Right lobe of liver (tissue), 6 donors: Measurements from ENCODE around the gene RTKN2. TPM values are rescaled to one million over a fixed set of nuclear protein-coding genes. Genes with fewer than 3 reads are reported as not detected.

Experiments
- ATAC-seq, 4 donors: fragments of 200-7000 bp; cut with Tn5 transposase; one replicate each; pipeline ENCODE4 v1.9.1; 2020; ENCODE audit warnings: mild to moderate bottlenecking in 4 of 4, moderate library complexity in 4 of 4
- DNase-seq, 3 donors: peaks; one replicate each; pipeline ENCODE4 v3.0.0-alpha.2; 2020
- H3K27ac ChIP-seq, 3 donors: fragments of 200-600 bp; one replicate each; pipeline ENCODE4 v1.8.0; 2022
- H3K27me3 ChIP-seq, 2 donors: fragments of 200-600 bp; one replicate each; pipeline ENCODE4 v1.8.0; 2022
- H3K36me3 ChIP-seq, 4 donors: fragments of 200-600 bp; sonication (generic) in 1 of 4; one replicate each; pipeline versions ENCODE4 v1.5.1 to v1.8.0; 2017 to 2022; ENCODE audit warnings: control low read depth in 1 of 4
- H3K4me1 ChIP-seq, 4 donors: fragments of 200-600 bp; sonication (generic) in 1 of 4; one replicate each; pipeline versions ENCODE4 v1.5.1 to v1.8.0; 2017 to 2022; ENCODE audit warnings: control low read depth in 1 of 4
- H3K4me3 ChIP-seq, 3 donors: fragments of 200-600 bp; one replicate each; pipeline ENCODE4 v1.8.0; 2022
- H3K9me3 ChIP-seq, 4 donors: fragments of 200-600 bp; sonication (generic) in 1 of 4; one replicate each; pipeline versions ENCODE4 v1.5.1 to v1.8.0; 2017 to 2022; ENCODE audit warnings: control low read depth in 1 of 4
- POLR2A ChIP-seq: fragments of 450-650 bp; IDR thresholded peaks from one replicate; pipeline ENCODE4 v1.6.1; 2017; ENCODE audit warnings: antibody characterized with exemption, mild to moderate bottlenecking
- WGBS: methylation state at CpG from one replicate; pipeline ENCODE4 v1.1.6; 2018; ENCODE audit warnings: low coverage, low lambda C conversion rate; ENCODE audit not compliant: insufficient coverage; ENCODE audit errors: missing lambda C conversion rate; 5-methylcytosine and 5-hydroxymethylcytosine counted together
- intact Hi-C, 2 donors: fragments of 100-400 bp; cut with DNase I; formaldehyde crosslinking; loops; one replicate each; pipeline versions ENCODE4 v1.11.2 to v1.14.1; 2022
- total RNA-seq, 6 experiments: library from RNA; depleted of rRNA in 2 of 6; stranded (reverse); fragments of >200 nt in 2 of 6; fragmentation: NEBNext Ultra II Directional in 3 of 6; extraction: Animal tissue kit (Norgen Biotek cat#: 25700) in 3 of 6; gene quantifications; one replicate each; pipeline versions ENCODE4 v1.1.0 to v1.2.4, GENCODE V29; 2016 to 2023
- TF ChIP-seq, protein P1 (sequence below), 4 donors: fragments of 200-600 bp in 3 of 4; fragments of 450-650 bp in 1 of 4; IDR thresholded peaks; one replicate each; pipeline versions ENCODE4 v1.5.1 to v1.8.0; 2016 to 2022; ENCODE audit warnings: antibody characterized with exemption in 4 of 4, mild to moderate bottlenecking in 2 of 4
- donor health status: DM: no; HTN: yes; CAD: no.
- donor health status: DM: no; HTN: no; CAD: no.
- donor health status: DM: no; HTN: no; CAD: no.
- donor health status: DM: no; HTN: yes; CAD: no.
- donor health status: DM: no; HTN: yes; CAD: no.

RTKN2 gene
- total RNA-seq, 6 experiments from 2014 or later = 0.06 to 0.12 TPM; not detected in 4

DNA sequence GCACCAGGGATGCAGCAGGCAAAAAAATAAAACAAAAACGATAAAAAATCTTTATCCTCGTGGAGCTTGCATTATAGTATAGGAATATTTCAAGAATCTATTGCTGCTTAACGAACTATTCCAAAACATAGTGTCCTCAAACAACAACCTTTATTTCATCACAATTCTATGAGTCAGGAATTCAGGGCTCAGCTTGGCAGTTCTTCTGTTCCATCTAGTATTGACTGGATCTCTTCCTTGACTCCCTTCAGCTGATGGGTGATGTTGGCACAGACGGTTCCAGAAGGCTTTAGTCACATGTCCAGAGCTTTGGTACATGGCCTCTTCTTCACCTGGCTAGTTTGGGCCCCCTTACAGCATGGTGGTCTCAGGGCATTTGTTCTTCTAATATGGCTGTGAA is 88.0 kb downstream of the RTKN2 start:
- no peak for TF ChIP-seq POLR2A
- TF ChIP-seq, protein P1, sequence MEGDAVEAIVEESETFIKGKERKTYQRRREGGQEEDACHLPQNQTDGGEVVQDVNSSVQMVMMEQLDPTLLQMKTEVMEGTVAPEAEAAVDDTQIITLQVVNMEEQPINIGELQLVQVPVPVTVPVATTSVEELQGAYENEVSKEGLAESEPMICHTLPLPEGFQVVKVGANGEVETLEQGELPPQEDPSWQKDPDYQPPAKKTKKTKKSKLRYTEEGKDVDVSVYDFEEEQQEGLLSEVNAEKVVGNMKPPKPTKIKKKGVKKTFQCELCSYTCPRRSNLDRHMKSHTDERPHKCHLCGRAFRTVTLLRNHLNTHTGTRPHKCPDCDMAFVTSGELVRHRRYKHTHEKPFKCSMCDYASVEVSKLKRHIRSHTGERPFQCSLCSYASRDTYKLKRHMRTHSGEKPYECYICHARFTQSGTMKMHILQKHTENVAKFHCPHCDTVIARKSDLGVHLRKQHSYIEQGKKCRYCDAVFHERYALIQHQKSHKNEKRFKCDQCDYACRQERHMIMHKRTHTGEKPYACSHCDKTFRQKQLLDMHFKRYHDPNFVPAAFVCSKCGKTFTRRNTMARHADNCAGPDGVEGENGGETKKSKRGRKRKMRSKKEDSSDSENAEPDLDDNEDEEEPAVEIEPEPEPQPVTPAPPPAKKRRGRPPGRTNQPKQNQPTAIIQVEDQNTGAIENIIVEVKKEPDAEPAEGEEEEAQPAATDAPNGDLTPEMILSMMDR (IDR thresholded peaks at IDR 0.05) = no peak
- Histone ChIP-seq H3K27me3 (no peaks in the 10 kb centered on the region), H3K36me3 (no peaks in the 10 kb centered on the region), H3K9me3 (no peaks in the 10 kb centered on the region), H3K4me1 (no peaks in the 10 kb centered on the region), H3K27ac (no peak overlapping the region), H3K4me3 (no peak overlapping the region)
- ATAC-seq (no peak), DNase-seq (no peak)
- WGBS = 84% methylated on average over 4 of the region's 4 CpGs
- intact Hi-C loops = no loop called here

DNA sequence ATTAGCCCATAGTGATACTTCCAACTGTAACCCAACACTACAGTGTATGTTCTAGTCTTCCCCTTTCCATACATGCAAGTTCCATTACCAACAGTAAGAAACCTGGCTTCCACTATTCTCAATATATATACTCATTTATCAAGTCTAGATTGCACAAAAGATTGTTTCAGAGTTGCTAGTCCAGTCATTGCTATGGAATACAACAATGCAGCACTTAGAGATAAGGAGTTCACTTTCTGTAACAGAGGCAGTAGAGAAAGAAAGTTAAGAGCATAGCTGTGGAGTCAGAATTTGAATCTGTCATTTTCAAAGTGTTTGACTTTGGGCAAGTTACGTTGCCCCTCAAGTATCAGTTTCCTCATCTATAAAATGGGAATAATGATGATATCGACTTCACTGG is 90.1 kb downstream of the RTKN2 start:
- H3K27me3 ChIP-seq = no peaks in the 10 kb centered on the region
- H3K27ac ChIP-seq = no peak overlapping the region
- H3K36me3 ChIP-seq = no peaks in the 10 kb centered on the region
- H3K9me3 ChIP-seq = no peaks in the 10 kb centered on the region
- intact Hi-C loops = no loop called here
- ATAC-seq = no peak
- DNase-seq = no peak
- no peak overlapping the region for H3K4me3 ChIP-seq
- WGBS = 69% methylated on average over 2 of the region's 2 CpGs
- no peaks in the 10 kb centered on the region for H3K4me1 ChIP-seq
- TF ChIP-seq, protein P1 (IDR thresholded peaks at IDR 0.05) = no peak
- no peak for TF ChIP-seq POLR2A

DNA sequence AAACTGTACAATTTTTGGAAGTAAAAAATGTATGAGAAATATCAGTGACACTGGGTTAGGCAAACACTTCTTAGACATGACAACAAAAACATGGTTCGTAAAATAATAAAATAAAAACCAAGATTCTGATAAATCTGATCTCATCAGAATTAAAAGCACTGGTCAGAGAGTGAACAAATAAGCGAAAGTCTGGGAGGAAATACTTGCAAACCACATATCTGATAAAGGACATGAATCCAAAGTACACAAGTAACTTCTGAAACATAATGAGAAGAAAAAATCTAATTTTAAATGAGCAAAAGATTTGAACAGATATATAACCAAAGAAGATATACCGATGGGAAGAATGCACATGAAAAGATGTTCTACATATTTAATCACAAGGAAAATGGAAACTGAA is 91.5 kb downstream of the RTKN2 start:
- WGBS = 82% methylated on average over 2 of the region's 3 CpGs
- Histone ChIP-seq H3K36me3 (no peaks in the 10 kb centered on the region), H3K27me3 (no peaks in the 10 kb centered on the region), H3K4me3 (no peak overlapping the region), H3K9me3 (no peaks in the 10 kb centered on the region), H3K4me1 (no peaks in the 10 kb centered on the region), H3K27ac (no peak overlapping the region)
- ATAC-seq (no peak), DNase-seq (no peak)
- intact Hi-C loops = no loop called here
- no peak for TF ChIP-seq POLR2A
- TF ChIP-seq, protein P1 (IDR thresholded peaks at IDR 0.05) = no peak

DNA sequence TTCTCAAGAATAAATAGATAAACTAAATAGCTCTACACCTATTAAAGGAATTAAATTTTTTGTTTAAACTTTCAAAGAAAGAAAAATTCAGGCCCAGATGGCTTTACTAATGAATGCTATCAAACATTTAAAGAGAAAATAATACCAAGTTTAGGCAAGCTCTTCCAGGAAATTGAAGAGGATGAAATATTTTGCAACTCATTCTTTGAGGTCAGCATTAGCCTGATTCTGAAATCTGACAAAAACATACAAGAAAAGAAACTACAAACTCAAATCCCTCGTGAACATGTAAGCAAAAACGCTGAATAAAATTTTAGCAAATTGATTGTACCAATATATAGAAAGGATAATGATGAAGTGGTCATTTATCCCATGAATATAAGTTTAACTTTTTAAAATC is 93.4 kb downstream of the RTKN2 start:
- Histone ChIP-seq H3K4me3 (no peak overlapping the region), H3K4me1 (no peaks in the 10 kb centered on the region), H3K27me3 (no peaks in the 10 kb centered on the region), H3K36me3 (no peaks in the 10 kb centered on the region), H3K9me3 (no peaks in the 10 kb centered on the region), H3K27ac (no peak overlapping the region)
- DNase-seq = no peak
- no peak for ATAC-seq
- TF ChIP-seq, protein P1 (IDR thresholded peaks at IDR 0.05) = no peak
- no peak for TF ChIP-seq POLR2A
- 43% methylated on average over 2 of the region's 2 CpGs for WGBS
- intact Hi-C loops = no loop called here

DNA sequence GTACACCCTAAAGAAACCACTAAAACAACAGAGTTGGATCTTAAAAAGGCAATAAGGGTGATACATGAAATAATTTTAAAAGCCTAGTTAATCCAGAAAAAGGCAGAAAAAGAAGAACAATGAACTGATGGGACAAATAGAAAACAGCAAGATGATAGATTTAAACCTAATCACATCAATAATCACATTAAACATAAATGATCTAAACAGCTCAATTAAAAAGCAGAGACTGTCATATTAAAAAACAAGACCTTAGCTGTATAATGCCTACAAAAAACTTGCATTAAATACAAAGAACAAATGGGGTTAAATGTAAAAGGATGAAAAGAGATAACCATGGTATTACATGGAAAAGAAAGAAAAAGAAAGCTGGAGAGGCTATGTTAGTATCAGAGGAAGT is 96.2 kb downstream of the RTKN2 start:
- ATAC-seq = no peak
- no peaks in the 10 kb centered on the region for H3K36me3 ChIP-seq
- H3K9me3 ChIP-seq = no peaks in the 10 kb centered on the region
- H3K4me1 ChIP-seq = no peaks in the 10 kb centered on the region
- no peaks in the 10 kb centered on the region for H3K27me3 ChIP-seq
- DNase-seq = no peak
- TF ChIP-seq, protein P1 (IDR thresholded peaks at IDR 0.05) = no peak
- TF ChIP-seq POLR2A = no peak
- H3K4me3 ChIP-seq = no peak overlapping the region
- intact Hi-C loops = no loop called here
- no peak overlapping the region for H3K27ac ChIP-seq
